ENCODE data around the gene LHFPL3.
"Not testable (repeated sequence)": the region's sequence is repeated elsewhere in the genome, so short reads cannot be mapped to it uniquely, and the experiment has no call there.

LHFPL3 gene

DNA sequence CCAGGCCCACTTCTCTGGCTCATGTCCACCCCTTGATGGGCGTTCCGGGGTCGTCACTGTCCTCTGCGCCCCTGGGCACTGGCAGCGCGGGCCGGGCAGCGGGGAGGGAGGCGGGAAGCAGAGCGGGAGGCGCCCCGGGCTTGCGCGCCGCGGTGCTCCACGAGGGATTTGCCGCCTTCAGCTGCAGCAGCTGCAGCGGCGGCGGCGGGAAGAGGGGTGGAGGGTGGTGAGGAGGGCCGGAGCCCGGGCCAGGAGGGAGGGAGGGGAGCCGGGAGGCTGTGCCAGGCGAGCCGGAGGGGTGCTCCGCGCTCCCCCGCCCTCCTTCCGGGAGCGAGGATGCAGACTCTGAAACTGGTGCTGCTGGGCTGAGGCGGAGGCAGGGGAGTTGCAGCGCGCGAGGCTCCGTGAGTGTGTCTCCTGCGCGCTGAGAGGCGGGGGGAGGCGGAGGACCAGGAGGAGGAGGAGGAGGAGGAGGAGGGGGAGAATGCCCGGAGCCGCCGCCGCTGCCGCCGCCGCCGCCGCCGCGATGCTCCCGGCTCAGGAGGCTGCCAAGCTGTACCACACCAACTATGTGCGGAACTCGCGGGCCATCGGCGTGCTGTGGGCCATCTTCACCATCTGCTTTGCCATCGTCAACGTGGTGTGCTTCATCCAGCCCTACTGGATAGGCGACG, at the start of gene LHFPL3:
TSS of gene LHFPL3 (plus strand) at position 308 of the 674 bp plus-strand sequence.
- in situ Hi-C loops (cut with HindIII; ENCODE audit: low sequenced_read_pairs): no loop called here

DNA sequence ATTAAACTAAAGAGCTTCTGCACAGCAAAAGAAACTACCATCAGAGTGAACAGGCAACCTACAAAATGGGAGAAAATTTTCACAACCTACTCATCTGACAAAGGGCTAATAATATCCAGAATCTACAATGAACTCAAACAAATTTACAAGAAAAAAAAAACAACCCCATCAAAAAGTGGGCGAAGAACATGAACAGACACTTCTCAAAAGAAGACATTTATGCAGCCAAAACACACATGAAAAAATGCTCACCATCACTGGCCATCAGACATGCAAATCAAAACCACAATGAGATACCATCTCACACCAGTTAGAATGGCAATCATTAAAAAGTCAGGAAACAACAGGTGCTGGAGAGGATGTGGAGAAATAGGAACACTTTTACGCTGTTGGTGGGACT, 46.7 kb upstream of the LHFPL3 start:
- in situ Hi-C loops (cut with HindIII; ENCODE audit: low sequenced_read_pairs): not testable (repeated sequence)

DNA sequence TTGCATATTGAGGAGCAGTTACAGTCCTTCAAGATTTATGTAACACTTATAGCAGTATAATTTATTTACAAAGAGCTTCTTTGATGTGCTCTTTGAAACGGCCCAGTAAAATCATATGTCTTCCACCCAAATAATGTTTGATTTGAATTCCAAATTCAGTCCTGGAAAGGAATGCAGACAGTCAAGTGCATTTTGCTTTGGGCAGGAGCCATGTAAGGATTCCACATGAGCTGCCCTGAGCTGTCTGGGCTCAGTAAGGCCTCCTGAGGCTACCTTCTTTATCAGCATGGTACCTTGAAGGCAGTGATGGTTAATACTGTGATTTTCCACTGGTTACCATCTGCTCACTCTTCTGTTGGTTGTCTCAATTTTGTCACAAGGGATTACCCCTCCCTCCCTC, 41.6 kb upstream of the LHFPL3 start:
- in situ Hi-C loops (cut with HindIII; ENCODE audit: low sequenced_read_pairs): loop anchor here (5.0 kb wide), 1 partner anchor 45 kb away; no protein-coding TSS in a partner anchor

- in situ Hi-C loops (cut with HindIII; ENCODE audit: low sequenced_read_pairs): loop anchor here (5.0 kb wide), 1 partner anchor 46 kb away; no protein-coding TSS in a partner anchor
Measured at GRCh38 chr7:104288137-104288536, 40.3 kb upstream of the LHFPL3 start.

DNA sequence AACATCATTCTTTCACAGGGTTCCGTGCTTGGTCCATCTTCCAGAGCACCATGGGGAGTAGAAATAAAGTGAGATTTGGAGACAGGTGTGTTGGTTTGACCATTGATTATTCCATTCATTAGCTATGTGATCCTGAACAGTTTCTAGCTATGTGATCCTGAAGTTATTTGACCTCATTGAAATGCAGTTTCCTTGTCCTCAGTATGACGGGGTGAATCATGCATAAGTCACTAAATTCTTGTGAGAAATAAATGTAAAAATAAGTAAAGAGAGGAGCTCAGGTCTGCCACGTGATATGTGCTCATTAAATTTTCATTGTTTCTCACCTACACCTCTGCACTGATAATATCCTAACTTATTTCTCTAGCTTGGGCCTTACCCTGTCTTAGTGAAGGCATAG, 34.1 kb upstream of the LHFPL3 start:
- in situ Hi-C loops (cut with HindIII; ENCODE audit: low sequenced_read_pairs): no loop called here

- in situ Hi-C loops (cut with HindIII; ENCODE audit: low sequenced_read_pairs): no loop called here
Measured at GRCh38 chr7:104296266-104296665, 32.1 kb upstream of the LHFPL3 start.

- in situ Hi-C loops (cut with HindIII; ENCODE audit: low sequenced_read_pairs): no loop called here
Measured at GRCh38 chr7:104296900-104297299, 31.5 kb upstream of the LHFPL3 start.

- in situ Hi-C loops (cut with HindIII; ENCODE audit: low sequenced_read_pairs): no loop called here
Measured at GRCh38 chr7:104299323-104299722, 29.1 kb upstream of the LHFPL3 start.

- in situ Hi-C loops (cut with HindIII; ENCODE audit: low sequenced_read_pairs): no loop called here
Measured at GRCh38 chr7:104299777-104300176, 28.6 kb upstream of the LHFPL3 start.

DNA sequence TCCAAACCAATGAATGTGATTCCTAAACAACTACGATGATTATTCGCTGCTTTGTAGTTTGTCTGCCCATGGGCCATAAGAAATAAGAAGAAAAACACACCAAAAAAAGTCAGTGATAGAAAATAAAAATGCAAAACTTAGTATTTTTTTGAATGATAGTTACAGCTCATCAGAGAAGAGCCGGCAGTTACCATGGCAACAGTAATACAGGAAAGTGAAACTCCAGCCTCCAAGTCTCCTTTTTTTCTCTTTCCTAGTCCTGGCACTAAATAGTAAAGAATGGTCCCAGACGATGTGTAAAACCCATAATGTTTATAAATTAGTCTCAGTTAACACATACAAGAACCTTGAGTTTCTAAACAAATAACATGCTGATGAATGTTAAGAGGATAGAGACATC, 21.6 kb upstream of the LHFPL3 start:
- in situ Hi-C loops (cut with HindIII; ENCODE audit: low sequenced_read_pairs): no loop called here

DNA sequence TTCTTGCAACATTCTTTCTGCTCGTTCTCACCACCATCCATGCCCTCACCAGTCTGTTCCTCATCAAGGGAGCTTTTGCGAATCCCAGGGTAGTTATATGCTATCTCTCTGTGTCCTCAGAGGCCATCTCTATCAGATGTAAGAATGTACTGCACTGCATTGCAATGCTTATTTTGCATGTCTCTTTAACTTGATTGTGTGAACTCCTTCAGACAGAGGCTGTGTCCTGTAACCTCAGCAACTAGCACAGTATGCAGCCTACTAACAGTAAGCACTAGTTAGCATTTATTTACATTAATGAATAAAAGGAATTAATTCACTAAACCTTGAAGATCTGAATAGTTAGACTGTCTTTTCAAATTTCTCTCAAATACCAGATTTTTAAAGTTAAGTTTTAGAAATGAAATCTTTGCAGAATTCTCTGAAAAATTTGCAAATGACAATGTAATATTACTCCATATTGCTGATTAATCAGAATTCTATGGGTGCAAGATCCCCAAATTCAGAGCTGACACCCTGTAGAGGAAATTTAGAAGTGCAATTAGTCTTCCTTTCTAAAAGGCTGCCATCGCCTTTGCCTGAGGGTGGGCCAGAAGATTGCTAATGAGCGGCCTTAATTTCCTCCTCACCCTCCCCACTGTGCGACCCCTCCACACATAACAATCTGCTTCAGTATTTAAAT, 10.3 kb upstream of the LHFPL3 start:
- in situ Hi-C loops (cut with HindIII; ENCODE audit: low sequenced_read_pairs): no loop called here

DNA sequence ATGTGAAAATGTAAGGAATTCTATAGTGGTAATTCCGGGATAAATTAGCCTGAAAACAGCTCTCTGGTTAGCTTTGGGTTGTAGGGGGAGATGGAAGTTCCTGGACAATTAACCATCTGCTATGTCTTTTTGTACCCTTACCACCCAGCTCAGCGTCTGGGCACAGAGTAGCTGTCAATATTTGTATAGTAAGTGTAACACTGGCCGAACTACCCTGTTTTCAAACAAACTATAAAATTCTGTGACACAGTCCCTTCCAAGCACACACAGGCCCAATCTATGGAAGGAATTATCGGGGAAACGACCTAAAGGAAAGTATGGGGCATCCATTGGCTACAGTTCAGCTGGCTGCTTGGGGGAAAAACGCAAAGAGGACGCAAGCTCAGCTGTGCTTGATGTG, 869 bp upstream of the LHFPL3 start:
- in situ Hi-C loops (cut with HindIII; ENCODE audit: low sequenced_read_pairs): no loop called here

DNA sequence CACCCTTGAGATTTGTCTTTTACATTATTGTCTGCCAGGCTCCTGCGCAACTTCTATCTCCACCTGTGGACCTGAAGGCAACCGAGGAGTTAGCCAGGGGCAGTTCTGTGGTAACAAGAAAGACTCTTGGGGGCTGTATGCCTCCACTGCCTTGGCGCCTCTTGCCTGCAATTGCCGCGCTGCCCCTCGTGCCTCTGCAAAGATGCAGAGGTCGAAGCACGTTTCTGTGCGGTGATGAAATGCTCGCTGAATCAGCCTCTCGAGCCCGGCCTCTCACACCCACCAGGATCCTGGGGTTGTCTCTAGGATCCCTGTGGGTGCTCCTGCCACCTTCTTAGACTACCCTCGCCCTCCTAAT, 486 bp upstream of the LHFPL3 start:
- in situ Hi-C loops (cut with HindIII; ENCODE audit: low sequenced_read_pairs): no loop called here

- in situ Hi-C loops (cut with HindIII; ENCODE audit: low sequenced_read_pairs): no loop called here
Measured at GRCh38 chr7:104328970-104329825, 795 bp downstream of the LHFPL3 start.

- in situ Hi-C loops (cut with HindIII; ENCODE audit: low sequenced_read_pairs): no loop called here
Measured at GRCh38 chr7:104341546-104341945, 13.1 kb downstream of the LHFPL3 start.

DNA sequence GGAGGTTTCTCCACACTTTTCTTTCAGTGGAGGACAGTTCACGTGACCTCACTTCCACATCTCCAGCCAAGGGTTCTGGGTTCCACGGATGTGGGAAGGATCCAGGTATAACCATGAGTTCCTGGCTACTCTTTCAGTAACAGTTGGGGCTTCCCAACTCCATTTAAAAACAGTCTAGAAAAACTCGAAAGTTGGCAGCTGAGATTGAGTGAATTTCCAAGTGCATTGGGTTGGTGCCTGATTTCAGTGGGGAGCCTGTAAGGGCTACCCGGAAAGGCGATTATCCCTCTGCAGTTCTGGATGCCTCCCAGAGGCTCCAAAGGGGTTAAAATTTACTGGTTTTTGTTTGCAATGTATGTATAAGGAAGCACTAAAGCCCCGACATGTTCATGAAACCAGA, 24.3 kb downstream of the LHFPL3 start:
- in situ Hi-C loops (cut with HindIII; ENCODE audit: low sequenced_read_pairs): no loop called here

DNA sequence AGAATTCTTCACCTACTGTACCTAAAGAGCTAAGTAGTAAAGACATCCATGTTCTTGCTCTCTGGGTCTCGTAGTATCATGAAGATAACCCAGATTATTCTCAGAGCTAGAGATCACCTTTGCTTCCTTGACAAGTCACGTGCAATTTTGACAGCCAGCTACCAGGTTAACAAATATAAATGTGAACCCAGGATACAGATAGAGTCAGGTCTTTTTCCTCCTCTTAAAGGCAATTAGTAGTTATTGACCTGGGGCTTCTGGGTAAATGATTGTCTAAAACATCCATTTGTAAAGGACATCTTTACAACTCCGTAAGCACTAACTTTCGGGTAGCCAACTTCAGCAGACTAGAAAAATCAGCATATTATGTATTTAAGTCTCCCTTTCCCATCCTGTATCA, 28.8 kb downstream of the LHFPL3 start:
- in situ Hi-C loops (cut with HindIII; ENCODE audit: low sequenced_read_pairs): no loop called here

DNA sequence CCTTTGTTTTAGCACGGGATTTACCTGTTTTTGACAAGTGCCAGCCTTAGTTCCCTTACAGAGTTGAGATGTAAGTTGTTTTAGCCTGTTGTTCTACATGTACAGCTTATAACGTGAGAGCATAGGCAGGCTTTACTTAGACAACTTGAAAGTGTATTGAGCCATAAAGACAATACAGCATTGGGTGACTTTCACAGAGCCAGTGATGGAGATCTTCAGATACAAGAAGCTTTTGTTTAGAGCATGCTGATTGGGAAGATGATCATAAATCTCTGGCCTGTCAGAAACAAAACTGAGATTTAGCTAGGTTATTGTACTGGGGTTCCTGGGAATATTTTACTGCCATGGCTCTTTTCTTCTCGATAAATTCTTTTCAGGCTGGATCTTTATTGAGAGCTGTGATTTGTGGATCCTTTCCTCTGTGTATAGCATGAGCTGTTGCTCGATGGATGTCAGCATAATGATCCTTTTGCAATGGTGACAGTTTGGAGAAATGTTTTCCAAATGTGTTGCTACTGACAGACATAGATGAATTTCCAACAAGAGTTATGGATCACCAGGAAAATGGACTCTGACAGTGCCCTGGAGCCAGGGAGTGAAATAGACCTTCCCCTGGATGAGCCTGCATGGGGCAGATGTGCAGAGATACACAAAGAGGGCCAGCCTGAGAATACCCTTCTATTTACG, 30.2 kb downstream of the LHFPL3 start:
- in situ Hi-C loops (cut with HindIII; ENCODE audit: low sequenced_read_pairs): no loop called here

DNA sequence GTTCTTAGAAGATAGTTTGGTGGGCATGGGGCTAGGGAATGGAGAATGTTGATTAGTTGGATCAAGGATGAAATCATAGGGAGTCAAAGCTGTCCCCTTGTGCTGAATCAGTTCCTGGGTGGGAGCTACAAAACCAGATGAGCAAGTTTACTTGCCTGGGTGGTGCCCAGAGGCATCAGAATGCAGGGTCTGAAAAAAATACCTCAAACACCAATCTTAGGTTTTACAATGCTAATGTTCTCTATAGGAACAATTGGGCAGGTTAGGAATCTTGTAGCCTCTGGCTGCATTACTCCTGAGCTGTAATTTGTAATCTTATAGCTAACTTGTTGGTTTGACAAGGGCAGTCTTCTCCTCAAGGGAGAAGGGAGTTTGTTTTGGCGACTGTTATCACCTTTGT, 34.4 kb downstream of the LHFPL3 start:
- in situ Hi-C loops (cut with HindIII; ENCODE audit: low sequenced_read_pairs): no loop called here

- in situ Hi-C loops (cut with HindIII; ENCODE audit: low sequenced_read_pairs): no loop called here
Measured at GRCh38 chr7:104363355-104363754, 35.0 kb downstream of the LHFPL3 start.

DNA sequence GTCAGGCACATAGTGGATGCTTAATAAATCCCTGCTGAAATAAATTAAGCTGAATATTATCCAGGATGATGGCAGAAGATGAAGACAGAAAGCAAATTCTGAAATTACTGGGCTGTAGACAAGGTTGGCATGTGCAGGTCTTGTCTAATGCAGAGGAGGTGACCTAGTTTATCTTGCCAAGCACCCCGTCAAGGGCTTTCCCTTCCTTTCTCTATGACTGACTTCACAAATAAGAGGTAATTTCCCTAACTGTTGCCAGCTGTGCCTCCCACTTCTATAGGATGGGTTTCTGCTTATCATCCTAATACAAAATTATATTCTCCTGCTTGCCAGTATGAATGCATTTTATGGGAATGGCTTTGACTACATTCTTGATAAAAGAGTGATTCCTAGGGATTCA, 38.0 kb downstream of the LHFPL3 start:
- in situ Hi-C loops (cut with HindIII; ENCODE audit: low sequenced_read_pairs): no loop called here

Measured in endothelial cell of hepatic sinusoid (primary cell).